ENCODE data around the gene DPM2.

DPM2 gene

GRCh38 chr9:127961155-127961490 is 23.5 kb upstream of the DPM2 start:
- no peaks in the 10 kb centered on the region for H3K36me3 ChIP-seq (ENCODE audit: control insufficient read depth, insufficient read depth, low read length, severe bottlenecking)
- H3K4me3 ChIP-seq (ENCODE audit: low read length), result no peak overlapping the region
- H3K27me3 ChIP-seq (replicated peaks; ENCODE audit: control insufficient read depth, insufficient read depth, low read length), result no peaks in the 10 kb centered on the region
- H3K9ac ChIP-seq (ENCODE audit: low read length), result peak overlapping the region; percentile 32
- peaks cover 37% of the 10 kb centered on the region for H3K4me1 ChIP-seq (ENCODE audit: control insufficient read depth, insufficient read depth, low read length)
- DNase-seq (ENCODE audit: low read depth), result no peak
- H3K9me3 ChIP-seq (ENCODE audit: control insufficient read depth, low read length), result no peaks in the 10 kb centered on the region

GRCh38 chr9:127960410-127961154 is 22.9 kb upstream of the DPM2 start:
- Histone ChIP-seq H3K4me3 (ENCODE audit: low read length) (no peak overlapping the region), H3K27me3 (replicated peaks; ENCODE audit: control insufficient read depth, insufficient read depth, low read length) (no peaks in the 10 kb centered on the region), H3K9me3 (ENCODE audit: control insufficient read depth, low read length) (no peaks in the 10 kb centered on the region), H3K36me3 (ENCODE audit: control insufficient read depth, insufficient read depth, low read length, severe bottlenecking) (no peaks in the 10 kb centered on the region), H3K9ac (ENCODE audit: low read length) (peak overlapping the region; percentile 32), H3K4me1 (ENCODE audit: control insufficient read depth, insufficient read depth, low read length) (peaks cover 31% of the 10 kb centered on the region)
- peak; percentile 75 for DNase-seq (ENCODE audit: low read depth)

- H3K36me3 ChIP-seq (ENCODE audit: control insufficient read depth, insufficient read depth, low read length, severe bottlenecking), result no peaks in the 10 kb centered on the region
- H3K9me3 ChIP-seq (ENCODE audit: control insufficient read depth, low read length), result no peaks in the 10 kb centered on the region
- H3K4me3 ChIP-seq (ENCODE audit: low read length), result no peak overlapping the region
- peaks cover 27% of the 10 kb centered on the region for H3K4me1 ChIP-seq (ENCODE audit: control insufficient read depth, insufficient read depth, low read length)
- DNase-seq (ENCODE audit: low read depth), result no peak
- H3K9ac ChIP-seq (ENCODE audit: low read length), result peak overlapping the region; percentile 7
- H3K27me3 ChIP-seq (replicated peaks; ENCODE audit: control insufficient read depth, insufficient read depth, low read length), result no peaks in the 10 kb centered on the region
These were observed 22.3 kb upstream of the DPM2 start for GRCh38 chr9:127959841-127960409.

GRCh38 chr9:127959398-127959797 is 21.7 kb upstream of the DPM2 start:
- no peak overlapping the region for H3K4me3 ChIP-seq (ENCODE audit: low read length)
- H3K27me3 ChIP-seq (replicated peaks; ENCODE audit: control insufficient read depth, insufficient read depth, low read length), result no peaks in the 10 kb centered on the region
- no peaks in the 10 kb centered on the region for H3K36me3 ChIP-seq (ENCODE audit: control insufficient read depth, insufficient read depth, low read length, severe bottlenecking)
- H3K4me1 ChIP-seq (ENCODE audit: control insufficient read depth, insufficient read depth, low read length), result peaks cover 27% of the 10 kb centered on the region
- no peaks in the 10 kb centered on the region for H3K9me3 ChIP-seq (ENCODE audit: control insufficient read depth, low read length)
- H3K9ac ChIP-seq (ENCODE audit: low read length), result no peak overlapping the region
- DNase-seq (ENCODE audit: low read depth), result no peak

GRCh38 chr9:127958728-127959127 is 21.1 kb upstream of the DPM2 start:
- no peaks in the 10 kb centered on the region for H3K27me3 ChIP-seq (replicated peaks; ENCODE audit: control insufficient read depth, insufficient read depth, low read length)
- no peak overlapping the region for H3K4me3 ChIP-seq (ENCODE audit: low read length)
- H3K36me3 ChIP-seq (ENCODE audit: control insufficient read depth, insufficient read depth, low read length, severe bottlenecking), result no peaks in the 10 kb centered on the region
- no peak for DNase-seq (ENCODE audit: low read depth)
- H3K4me1 ChIP-seq (ENCODE audit: control insufficient read depth, insufficient read depth, low read length), result peaks cover 27% of the 10 kb centered on the region
- H3K9ac ChIP-seq (ENCODE audit: low read length), result no peak overlapping the region
- H3K9me3 ChIP-seq (ENCODE audit: control insufficient read depth, low read length), result no peaks in the 10 kb centered on the region

GRCh38 chr9:127955294-127956015 is 17.8 kb upstream of the DPM2 start:
- Histone ChIP-seq H3K36me3 (ENCODE audit: control insufficient read depth, insufficient read depth, low read length, severe bottlenecking) (no peaks in the 10 kb centered on the region), H3K27me3 (replicated peaks; ENCODE audit: control insufficient read depth, insufficient read depth, low read length) (no peaks in the 10 kb centered on the region), H3K9me3 (ENCODE audit: control insufficient read depth, low read length) (no peaks in the 10 kb centered on the region), H3K9ac (ENCODE audit: low read length) (no peak overlapping the region), H3K4me3 (ENCODE audit: low read length) (no peak overlapping the region), H3K4me1 (ENCODE audit: control insufficient read depth, insufficient read depth, low read length) (peaks cover 7% of the 10 kb centered on the region)
- no peak for DNase-seq (ENCODE audit: low read depth)

GRCh38 chr9:127954831-127955293 is 17.2 kb upstream of the DPM2 start:
- no peak for DNase-seq (ENCODE audit: low read depth)
- H3K4me3 ChIP-seq (ENCODE audit: low read length), result no peak overlapping the region
- no peaks in the 10 kb centered on the region for H3K9me3 ChIP-seq (ENCODE audit: control insufficient read depth, low read length)
- H3K27me3 ChIP-seq (replicated peaks; ENCODE audit: control insufficient read depth, insufficient read depth, low read length), result no peaks in the 10 kb centered on the region
- H3K36me3 ChIP-seq (ENCODE audit: control insufficient read depth, insufficient read depth, low read length, severe bottlenecking), result no peaks in the 10 kb centered on the region
- no peak overlapping the region for H3K9ac ChIP-seq (ENCODE audit: low read length)
- peaks cover 1% of the 10 kb centered on the region for H3K4me1 ChIP-seq (ENCODE audit: control insufficient read depth, insufficient read depth, low read length)

- Histone ChIP-seq H3K9me3 (ENCODE audit: control insufficient read depth, low read length) (no peaks in the 10 kb centered on the region), H3K4me1 (ENCODE audit: control insufficient read depth, insufficient read depth, low read length) (no peaks in the 10 kb centered on the region), H3K27me3 (replicated peaks; ENCODE audit: control insufficient read depth, insufficient read depth, low read length) (no peaks in the 10 kb centered on the region), H3K9ac (ENCODE audit: low read length) (no peak overlapping the region), H3K4me3 (ENCODE audit: low read length) (no peak overlapping the region), H3K36me3 (ENCODE audit: control insufficient read depth, insufficient read depth, low read length, severe bottlenecking) (no peaks in the 10 kb centered on the region)
- no peak for DNase-seq (ENCODE audit: low read depth)
These were observed 16.3 kb upstream of the DPM2 start for GRCh38 chr9:127953768-127954505.

GRCh38 chr9:127953154-127953553 is 15.5 kb upstream of the DPM2 start:
- DNase-seq (ENCODE audit: low read depth), result no peak

GRCh38 chr9:127950513-127951289 is 13.0 kb upstream of the DPM2 start:
- H3K36me3 ChIP-seq (ENCODE audit: control insufficient read depth, insufficient read depth, low read length, severe bottlenecking), result no peaks in the 10 kb centered on the region
- no peak for DNase-seq (ENCODE audit: low read depth)
- H3K9me3 ChIP-seq (ENCODE audit: control insufficient read depth, low read length), result no peaks in the 10 kb centered on the region
- no peaks in the 10 kb centered on the region for H3K27me3 ChIP-seq (replicated peaks; ENCODE audit: control insufficient read depth, insufficient read depth, low read length)
- H3K4me3 ChIP-seq (ENCODE audit: low read length), result no peak overlapping the region
- no peak overlapping the region for H3K9ac ChIP-seq (ENCODE audit: low read length)
- peaks cover 9% of the 10 kb centered on the region for H3K4me1 ChIP-seq (ENCODE audit: control insufficient read depth, insufficient read depth, low read length)

More at GRCh38 chr9:127953154-127953553, 15.5 kb upstream of the DPM2 start:
- Histone ChIP-seq H3K36me3 (ENCODE audit: control insufficient read depth, insufficient read depth, low read length, severe bottlenecking) (no peaks in the 10 kb centered on the region), H3K27me3 (replicated peaks; ENCODE audit: control insufficient read depth, insufficient read depth, low read length) (no peaks in the 10 kb centered on the region), H3K9me3 (ENCODE audit: control insufficient read depth, low read length) (no peaks in the 10 kb centered on the region), H3K4me1 (ENCODE audit: control insufficient read depth, insufficient read depth, low read length) (no peaks in the 10 kb centered on the region), H3K9ac (ENCODE audit: low read length) (no peak overlapping the region), H3K4me3 (ENCODE audit: low read length) (no peak overlapping the region)
